GM12874 (cell line): Measurements from ENCODE around the gene GRIN2C.

Experiments
- CTCF ChIP-seq: IDR thresholded peaks from 2 replicates; pipeline ENCODE4 v1.5.1; 2011; ENCODE audit warnings: low read depth, mild to moderate bottlenecking, control low read depth, low read length, moderate library complexity; ENCODE audit not compliant: insufficient read depth

The GRIN2C gene

GRCh38 chr17:74875155-74875976 lies 15.7 kb upstream of the GRIN2C start:
- TF ChIP-seq CTCF: no peak

GRCh38 chr17:74874615-74875037 lies 14.9 kb upstream of the GRIN2C start:
- TF ChIP-seq CTCF: no peak

- TF ChIP-seq CTCF: no peak
Measured at GRCh38 chr17:74873874-74874614, 14.4 kb upstream of the GRIN2C start.

GRCh38 chr17:74873037-74873873 lies 13.6 kb upstream of the GRIN2C start:
- no peak for TF ChIP-seq CTCF

DNA sequence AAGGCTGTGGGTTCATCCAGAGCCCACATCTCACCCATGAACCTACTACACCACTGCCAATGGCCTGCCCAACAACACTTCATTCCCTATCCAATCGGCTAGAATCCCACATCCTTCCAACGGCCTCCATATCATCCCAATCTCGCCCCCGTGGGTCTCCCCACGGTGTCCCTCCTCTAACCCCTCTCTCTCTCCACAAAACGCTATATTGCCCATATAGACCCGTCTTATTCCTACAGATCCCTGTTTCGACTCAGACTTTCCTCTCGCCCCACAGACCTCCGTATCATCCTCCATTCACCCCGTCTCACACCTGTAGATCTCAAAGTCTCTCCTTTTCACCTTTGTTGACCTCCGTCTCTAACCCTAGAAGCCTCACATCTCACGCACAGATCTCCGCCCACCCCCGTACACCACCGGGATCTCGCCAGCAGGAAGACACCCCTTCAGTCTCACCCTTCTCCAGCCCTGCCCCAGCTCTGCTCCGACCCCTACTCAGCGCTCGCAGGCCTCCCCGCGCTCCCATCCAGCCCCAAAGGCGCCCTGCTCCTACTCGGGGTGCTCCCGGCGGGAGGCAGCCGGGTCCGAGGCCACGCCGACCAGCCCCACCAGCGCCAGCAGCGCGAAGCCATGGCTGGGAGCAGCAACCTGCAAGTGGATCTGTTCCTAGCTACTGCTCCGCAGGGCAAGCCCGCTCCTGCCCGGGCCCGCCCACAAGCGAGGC lies 12.8 kb upstream of the GRIN2C start, which contains the start of gene FDXR:
Gene FDXR, minus strand, starts transcription at position 682 of the 724 bp plus-strand sequence. Its CDS starts 50 bp downstream, at position 632.
- no peak for TF ChIP-seq CTCF

DNA sequence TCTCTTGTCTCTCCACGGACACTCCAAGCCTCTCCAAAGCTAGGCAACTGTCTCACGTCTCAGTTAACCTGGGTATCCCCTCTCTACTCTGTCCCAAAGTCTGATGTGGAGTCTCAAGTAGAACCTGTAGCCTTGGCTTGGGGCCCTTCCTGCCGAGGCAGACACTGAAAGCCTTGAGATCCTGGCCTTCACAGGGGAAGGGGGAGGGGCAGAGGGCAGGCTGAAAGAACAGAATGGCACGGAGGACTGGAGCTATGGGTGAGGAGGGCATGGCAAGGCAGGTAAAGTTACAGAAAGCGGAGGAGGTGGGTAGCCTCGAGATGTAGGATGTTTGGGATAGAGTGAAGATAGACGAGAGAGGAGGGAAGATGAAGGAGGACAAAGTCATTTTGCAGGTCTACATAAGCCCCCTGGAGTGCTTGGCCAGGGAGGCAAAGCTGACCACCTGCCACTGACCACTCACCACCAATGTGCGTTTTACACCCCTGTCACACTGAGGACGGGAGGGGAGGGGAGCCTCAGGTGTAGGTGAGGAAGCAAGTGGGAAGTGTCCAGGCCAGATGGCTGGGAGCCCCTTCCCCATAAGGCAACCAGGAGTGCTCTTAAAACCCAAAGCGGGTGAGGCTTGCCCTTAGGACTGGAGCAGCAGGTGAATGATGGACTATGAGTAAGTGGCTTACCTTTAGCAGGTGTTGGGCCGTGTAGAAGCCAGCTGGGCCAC lies 11.8 kb upstream of the GRIN2C start:
- no peak for TF ChIP-seq CTCF
